Epithelial cell of esophagus (primary cell): ENCODE results near the gene DLEC1.

ENCODE experiments used
- DNase-seq: peaks from one replicate; pipeline ENCODE4 v3.0.0; 2010; ENCODE audit warnings: low read depth
- H3K4me3 ChIP-seq: 2 replicates; pipeline ENCODE4 v1.5.1; 2011; ENCODE audit warnings: mild to moderate bottlenecking, low read length, control low read depth
- CTCF ChIP-seq: IDR thresholded peaks from 2 replicates; pipeline ENCODE4 v1.5.1; 2011; ENCODE audit warnings: low read depth, mild to moderate bottlenecking, low read length, control low read depth, inconsistent platforms; ENCODE audit not compliant: insufficient read depth; ENCODE audit errors: missing control alignments

The DLEC1 gene

GRCh38 chr3:38165722-38166387 is 126.8 kb downstream of the DLEC1 start:
- TF ChIP-seq CTCF, result no peak
- peak; percentile 57 for DNase-seq
- peak overlapping the region; percentile 77 for H3K4me3 ChIP-seq

GRCh38 chr3:38167591-38167990 is 128.6 kb downstream of the DLEC1 start:
- no peak for DNase-seq
- no peak for TF ChIP-seq CTCF
- H3K4me3 ChIP-seq, result no peak overlapping the region

- no peak for TF ChIP-seq CTCF
- DNase-seq, result peak; percentile 76
- H3K4me3 ChIP-seq, result no peak overlapping the region
These were observed 129.4 kb downstream of the DLEC1 start for GRCh38 chr3:38168151-38169026.

GRCh38 chr3:38169027-38169317 is 130.0 kb downstream of the DLEC1 start:
- DNase-seq, result peak; percentile 43
- TF ChIP-seq CTCF, result no peak
- H3K4me3 ChIP-seq, result no peak overlapping the region

GRCh38 chr3:38170722-38171121 is 131.7 kb downstream of the DLEC1 start:
- no peak overlapping the region for H3K4me3 ChIP-seq
- no peak for DNase-seq

GRCh38 chr3:38171622-38172021 is 132.6 kb downstream of the DLEC1 start:
- no peak overlapping the region for H3K4me3 ChIP-seq
- no peak for TF ChIP-seq CTCF
- DNase-seq, result no peak

More at GRCh38 chr3:38170722-38171121, 131.7 kb downstream of the DLEC1 start:
- no peak for TF ChIP-seq CTCF
